NCI-H1092 (cell line): ENCODE measurements around the gene GBP1.
"Not testable (repeated sequence)": the region's sequence is repeated elsewhere in the genome, so short reads cannot be mapped to it uniquely, and the experiment has no call there.

ENCODE experiments used
- DNase-seq: peaks from one replicate; lab custom pipeline; 2025; lab: John Stamatoyannopoulos, UW

GBP1 gene

DNA sequence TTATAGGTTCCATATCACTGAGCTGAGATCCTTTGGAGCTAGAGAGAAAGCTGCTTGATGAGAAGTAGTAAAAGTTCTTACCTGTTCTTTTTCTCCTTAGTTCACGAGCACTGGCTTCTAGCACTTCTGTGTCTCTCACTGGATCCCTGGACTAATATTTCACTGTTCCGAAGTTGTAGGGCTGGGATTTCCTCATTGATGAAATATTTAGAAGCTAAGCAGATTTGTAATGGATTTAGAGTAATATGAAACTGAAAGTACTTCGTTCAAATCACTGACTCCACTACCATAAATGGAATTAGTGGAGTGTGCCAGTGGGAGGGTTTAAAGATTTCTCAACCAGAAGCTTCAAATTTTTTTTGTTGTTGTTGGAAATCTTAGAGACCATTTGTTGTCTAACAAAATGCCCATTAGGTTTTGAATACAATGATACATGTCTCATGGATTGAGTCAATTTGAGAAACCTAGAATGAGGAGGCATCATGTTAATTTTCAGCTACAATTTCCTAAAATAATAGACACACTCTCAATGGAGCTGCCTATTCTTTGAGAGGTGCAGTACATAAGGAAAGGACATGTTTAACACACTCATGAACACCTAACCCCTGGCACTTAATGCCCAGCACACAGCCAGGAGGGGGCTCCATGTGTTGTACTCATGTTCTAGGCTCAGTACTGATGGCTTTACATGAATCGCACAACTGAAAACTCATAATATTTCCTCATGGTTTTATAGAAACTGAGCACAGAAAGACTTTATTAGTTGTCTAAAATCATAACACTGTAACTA is at the start of gene GBP1:
TSS of gene GBP1 (minus strand) at position 130 of the 790 bp plus-strand sequence. CDS start 1,974 bp downstream, outside the sequence.
- DNase-seq = no peak

DNA sequence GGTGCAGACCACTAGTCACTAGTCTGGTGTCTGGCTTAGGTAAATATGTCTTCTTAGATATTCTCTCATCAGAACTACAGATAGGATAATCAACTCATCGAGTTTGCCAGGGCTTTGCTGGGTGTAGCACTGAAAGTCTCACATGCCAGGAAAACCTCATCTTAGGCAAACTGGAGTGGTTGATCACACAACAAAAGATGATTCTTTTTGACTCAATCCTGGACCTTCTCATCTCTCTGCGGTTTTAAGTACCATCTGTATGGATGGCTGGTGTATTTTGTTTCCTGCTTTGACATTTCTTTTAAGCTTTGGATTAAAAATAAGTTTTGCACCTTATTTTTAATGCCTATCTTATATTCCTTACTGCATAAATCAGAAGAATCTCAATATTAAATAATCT is 49.7 kb upstream of the GBP1 start:
- DNase-seq = no peak

- DNase-seq = no peak
Measured at GRCh38 chr1:89112871-89113613, 48.0 kb upstream of the GBP1 start.

DNA sequence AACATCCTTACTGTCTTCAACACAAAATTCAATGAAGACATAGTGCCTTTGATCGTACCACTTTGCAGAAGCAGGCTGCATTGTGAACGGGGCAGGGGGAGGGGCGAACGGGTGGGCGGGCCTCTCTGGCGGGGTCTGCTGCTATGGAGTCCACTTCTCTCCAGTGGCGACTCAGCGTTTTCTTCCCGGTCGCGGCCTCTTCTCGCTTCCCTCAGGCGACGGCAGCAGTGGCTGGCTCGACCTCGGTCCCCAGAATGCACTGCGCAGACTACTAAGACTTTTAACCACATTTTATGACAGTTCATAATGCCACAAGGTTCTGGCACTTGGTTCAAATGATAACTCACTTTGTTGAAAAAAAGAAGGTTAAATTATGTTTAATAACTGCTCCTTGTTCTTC is 39.7 kb upstream of the GBP1 start:
- no peak for DNase-seq

DNA sequence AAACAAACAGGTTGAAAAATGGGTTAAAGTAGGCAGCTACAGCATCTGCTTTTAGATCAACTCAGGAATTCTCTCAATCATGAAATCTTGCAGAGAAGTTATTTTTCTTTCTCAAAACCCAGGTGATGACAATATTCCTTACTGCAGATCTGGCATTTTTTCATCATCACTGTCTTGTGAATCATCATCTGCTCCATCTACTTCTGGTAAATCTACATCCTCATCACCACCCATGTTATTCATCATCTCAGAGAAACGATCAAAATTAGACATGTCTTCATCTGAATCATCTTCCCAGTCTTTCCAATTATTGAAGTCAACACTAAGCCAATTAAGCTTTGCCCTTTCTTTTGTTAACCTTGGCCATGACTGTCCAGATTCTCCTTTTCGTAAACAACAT is 39.1 kb upstream of the GBP1 start:
- DNase-seq = no peak

- DNase-seq = no peak
Measured at GRCh38 chr1:89102021-89102420, 37.0 kb upstream of the GBP1 start.

DNA sequence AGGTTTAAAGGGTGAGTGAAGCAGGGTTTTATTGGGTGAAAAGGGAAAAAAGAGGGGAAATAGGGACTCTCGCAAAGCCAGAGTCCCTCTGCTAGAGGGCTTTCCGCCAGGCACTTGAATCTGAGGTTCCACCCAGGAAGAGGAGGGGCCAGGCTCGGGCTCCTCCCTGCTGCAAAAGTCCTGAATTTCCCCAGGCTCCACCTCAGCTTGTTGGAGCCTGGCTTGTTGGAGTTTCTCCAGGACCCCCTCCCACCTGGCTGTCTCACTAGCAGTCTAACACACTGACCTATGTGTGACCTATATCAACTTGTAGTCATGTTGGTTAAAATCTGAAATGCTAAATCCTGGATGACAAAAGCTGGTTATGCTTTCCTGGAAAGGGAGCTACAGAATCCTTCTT is 35.4 kb upstream of the GBP1 start:
- no peak for DNase-seq

- DNase-seq = no peak
Measured at GRCh38 chr1:89098857-89099256, 33.8 kb upstream of the GBP1 start.

DNA sequence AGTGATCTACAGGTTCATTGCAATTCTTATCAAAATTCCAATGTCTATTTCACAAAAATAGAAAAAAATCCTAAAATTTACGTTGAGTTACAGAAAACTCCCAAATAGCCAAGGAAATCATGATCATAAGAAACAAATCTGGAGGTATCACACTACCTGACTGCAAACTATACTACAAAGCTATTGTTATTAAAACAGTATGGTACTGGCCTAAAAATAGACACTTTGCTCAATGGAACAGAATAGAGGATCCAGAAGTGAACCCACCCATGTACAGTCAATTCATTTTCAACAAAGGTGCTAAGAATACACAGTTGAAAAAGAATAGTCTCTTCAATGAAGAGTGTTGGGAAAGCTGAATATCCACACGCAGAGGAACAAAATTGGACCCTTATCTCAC is 30.7 kb upstream of the GBP1 start:
- DNase-seq = no peak

- DNase-seq = no peak
Measured at GRCh38 chr1:89089962-89090361, 25.0 kb upstream of the GBP1 start.

- DNase-seq = no peak
Measured at GRCh38 chr1:89088572-89088971, 23.6 kb upstream of the GBP1 start.

DNA sequence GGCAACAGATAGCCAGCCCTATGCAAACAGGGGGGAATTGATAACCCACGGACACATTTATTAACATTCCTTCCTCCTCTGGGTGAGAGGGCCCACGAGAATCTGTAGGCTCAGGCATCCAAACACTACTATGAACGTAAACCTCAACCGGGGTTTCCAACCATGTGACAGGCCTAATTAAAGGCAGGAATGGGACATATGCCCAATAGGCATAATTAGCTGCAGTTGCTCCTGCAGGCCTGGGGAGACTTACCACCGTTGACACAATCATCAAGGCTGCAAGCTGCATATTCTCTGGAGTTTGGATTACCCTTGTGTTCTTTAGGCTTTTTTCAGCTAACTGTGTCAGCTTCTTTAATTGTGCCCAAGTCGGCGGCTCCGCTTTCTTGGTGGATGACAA is 22.2 kb upstream of the GBP1 start:
- DNase-seq = no peak

- DNase-seq = peak; percentile 48
Measured at GRCh38 chr1:89085781-89086180, 20.8 kb upstream of the GBP1 start.

DNA sequence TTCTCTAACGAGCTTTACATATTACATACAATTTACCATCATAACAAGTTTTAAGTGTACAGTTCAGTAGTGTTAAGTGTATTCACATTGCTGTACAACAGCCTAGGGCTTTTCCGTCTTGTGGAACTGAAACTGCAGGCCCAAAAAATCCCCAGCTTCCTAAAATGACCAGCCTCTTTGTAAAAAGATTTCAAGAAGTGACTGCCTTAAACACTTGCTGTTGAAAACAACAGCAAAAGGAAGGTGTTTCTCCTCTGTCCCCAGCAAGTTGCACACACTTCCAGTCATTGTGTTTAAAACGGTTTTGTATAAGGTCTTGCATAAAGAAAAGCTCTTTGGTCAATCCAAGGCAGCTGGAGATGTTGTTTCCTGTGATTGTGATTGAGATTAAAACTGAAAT is 16.0 kb upstream of the GBP1 start:
- DNase-seq = no peak

GRCh38 chr1:89080068-89080467 is 15.1 kb upstream of the GBP1 start:
- not testable (repeated sequence) for DNase-seq

DNA sequence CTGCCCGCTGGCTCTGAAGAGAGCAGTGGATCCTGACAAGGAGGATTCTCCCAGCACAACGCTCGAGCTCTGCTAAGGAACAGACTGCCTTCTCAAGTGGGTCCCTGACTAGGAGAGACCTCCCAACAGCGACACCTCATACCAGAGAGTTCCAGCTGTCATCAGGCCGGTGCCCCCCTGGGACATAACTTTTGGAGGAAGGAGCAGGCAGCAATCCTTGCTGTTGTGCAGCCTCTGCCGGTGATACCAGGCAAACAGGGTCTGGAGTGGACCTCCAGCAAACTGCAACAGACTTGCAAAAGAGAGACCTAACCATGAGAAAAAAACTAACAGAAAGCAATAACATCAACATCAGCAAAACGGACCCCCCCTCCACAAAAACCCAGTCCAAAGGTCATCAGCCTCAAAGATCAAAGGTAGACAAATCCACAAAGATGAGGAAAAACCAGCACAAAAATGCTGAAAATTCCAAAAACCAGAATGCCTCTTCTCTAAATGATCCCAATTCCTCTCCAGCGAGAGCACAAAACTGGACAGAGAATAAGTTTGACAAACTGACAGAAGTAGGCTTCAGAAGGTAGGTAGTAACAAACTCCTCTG is 7.6 kb upstream of the GBP1 start:
- not testable (repeated sequence) for DNase-seq

DNA sequence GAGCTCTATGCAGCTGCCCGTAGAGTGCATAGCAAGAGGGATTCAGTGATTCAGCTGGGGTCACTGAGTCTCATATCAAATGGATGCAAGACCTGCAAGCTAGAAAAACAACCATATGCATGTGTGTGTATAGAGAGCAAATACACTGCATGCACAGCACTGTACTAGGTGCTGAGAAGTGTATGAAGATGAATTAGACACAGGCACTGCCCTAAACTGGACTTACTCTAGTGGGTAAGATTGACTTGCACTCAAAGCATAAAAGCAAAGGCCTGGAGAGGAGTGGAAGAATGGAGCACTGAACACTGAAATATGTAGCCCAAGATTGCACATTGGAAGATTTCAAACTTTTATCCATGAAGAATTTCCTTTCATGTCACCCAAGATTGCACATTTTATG is 5.5 kb upstream of the GBP1 start:
- no peak for DNase-seq

DNA sequence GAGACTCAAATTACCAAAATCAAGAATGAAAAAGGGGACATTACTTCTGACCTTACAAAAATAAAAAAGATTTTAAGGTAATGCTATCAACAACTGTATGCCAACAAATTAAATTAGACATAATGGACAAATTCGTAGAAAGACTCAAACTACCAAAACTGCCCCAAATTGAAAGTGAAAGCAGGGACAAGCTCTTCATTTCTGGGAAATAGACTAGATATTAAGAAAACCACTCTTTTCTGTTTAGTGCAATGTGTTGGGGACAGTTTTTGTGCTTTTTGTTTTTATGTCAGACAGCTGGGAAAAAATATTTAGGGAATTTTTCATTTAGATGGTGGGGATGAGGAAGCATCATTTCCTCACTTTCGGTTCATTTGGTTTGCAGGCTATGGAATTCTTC is 4.9 kb upstream of the GBP1 start:
- DNase-seq = no peak

- no peak for DNase-seq
Measured at GRCh38 chr1:89068291-89068690, 3.3 kb upstream of the GBP1 start.

- DNase-seq = no peak
Measured at GRCh38 chr1:89064632-89065031, 376 bp downstream of the GBP1 start.

- no peak for DNase-seq
Measured at GRCh38 chr1:89063094-89063493, 1.9 kb downstream of the GBP1 start.

DNA sequence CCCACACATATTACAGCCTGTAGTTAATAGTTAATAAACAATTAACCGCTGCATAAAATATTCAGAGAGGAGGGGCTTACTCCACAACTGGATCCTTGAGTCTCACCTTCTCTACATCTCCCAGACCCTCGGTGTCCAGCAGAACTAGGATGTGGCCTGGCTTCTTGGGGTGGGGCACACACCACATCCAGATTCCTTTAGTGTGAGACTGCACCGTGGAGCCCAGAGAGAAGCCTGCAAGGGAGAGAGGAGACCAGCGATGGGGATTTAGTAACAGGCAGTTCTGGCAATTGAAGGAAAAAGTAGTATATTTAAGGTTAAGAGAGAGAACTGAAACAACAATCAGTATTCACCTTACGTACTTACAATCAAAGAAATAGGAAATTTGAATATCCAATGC is 4.9 kb downstream of the GBP1 start:
- DNase-seq = no peak

DNA sequence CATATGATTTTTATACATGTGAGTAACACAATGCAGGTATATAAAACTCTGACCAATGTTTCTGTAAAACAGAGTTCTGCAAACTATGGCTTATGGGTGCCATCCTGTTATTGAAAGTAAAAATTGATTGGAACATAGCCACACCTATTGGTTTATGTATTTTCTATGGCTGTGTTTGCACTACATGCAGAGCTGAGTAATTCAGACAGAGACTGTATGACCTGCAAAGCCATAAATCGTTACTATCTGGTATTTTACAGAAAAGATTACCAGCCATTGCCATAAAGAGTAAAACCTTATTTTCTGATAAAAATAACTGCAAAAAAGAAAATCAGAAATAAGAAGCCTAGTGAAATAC is 13.1 kb downstream of the GBP1 start:
- DNase-seq = no peak
